Fibroblast of mammary gland (primary cell): ENCODE results near the gene FGGY.
A peak's percentile ranks its signal among the peaks of the same experiment; 100 is the strongest.

Experiments used
- DNase-seq: peaks from one replicate; pipeline ENCODE4 v3.0.0-alpha.2; 2010; ENCODE audit warnings: low read depth
- H3K4me3 ChIP-seq: 2 replicates; pipeline ENCODE4 v1.5.1; 2011; ENCODE audit warnings: low read depth, mild to moderate bottlenecking, low read length, moderate library complexity; ENCODE audit not compliant: control insufficient read depth
- CTCF ChIP-seq: conservative IDR thresholded peaks from 2 replicates; pipeline ENCODE4 v1.5.1; 2011; ENCODE audit warnings: low read depth, low read length, inconsistent platforms; ENCODE audit not compliant: control insufficient read depth, insufficient read depth

The FGGY gene

GRCh38 chr1:59718064-59718988 is 421.4 kb downstream of the FGGY start:
- peak; percentile 30 for DNase-seq
- H3K4me3 ChIP-seq, result no peak overlapping the region
- TF ChIP-seq CTCF, result peak; percentile 28

GRCh38 chr1:59718989-59719360 is 422.1 kb downstream of the FGGY start:
- DNase-seq, result no peak
- no peak overlapping the region for H3K4me3 ChIP-seq
- no peak for TF ChIP-seq CTCF

GRCh38 chr1:59720326-59721115 is 423.6 kb downstream of the FGGY start:
- no peak for DNase-seq
- H3K4me3 ChIP-seq, result no peak overlapping the region
- no peak for TF ChIP-seq CTCF

GRCh38 chr1:59730302-59730701 is 433.4 kb downstream of the FGGY start:
- peak; percentile 91 for DNase-seq
- H3K4me3 ChIP-seq, result no peak overlapping the region
- TF ChIP-seq CTCF, result no peak

GRCh38 chr1:59730759-59731478 is 434.0 kb downstream of the FGGY start:
- DNase-seq, result peak; percentile 99
- no peak overlapping the region for H3K4me3 ChIP-seq

GRCh38 chr1:59731591-59731990 is 434.7 kb downstream of the FGGY start:
- TF ChIP-seq CTCF, result no peak
- DNase-seq, result peak; percentile 32
- no peak overlapping the region for H3K4me3 ChIP-seq

More at GRCh38 chr1:59730759-59731478, 434.0 kb downstream of the FGGY start:
- TF ChIP-seq CTCF, result no peak
